WTC11 (cell line): Measurements from ENCODE around the gene FBN2. TPM values are rescaled to one million over a fixed set of nuclear protein-coding genes. Genes with fewer than 3 reads are reported as not detected.

Source experiments
- ATAC-seq: fragments of 200-7000 bp; cut with Tn5 transposase; 2 replicates; pipeline ENCODE4 v1.10.0; 2021; ENCODE audit warnings: mild to moderate bottlenecking, moderate library complexity
- CTCF ChIA-PET: fragments of 300-600 bp; sonication (Branson Sonifier 250); formaldehyde crosslinking; loops from one replicate; lab custom pipeline; 2021; ENCODE audit warnings: antibody characterized with exemption; lab: Charles Lee
- POLR2A ChIA-PET: fragments of 350-600 bp; sonication (Branson Sonifier 250); formaldehyde crosslinking; loops from one replicate; lab custom pipeline; 2021; ENCODE audit warnings: antibody characterized with exemption; lab: Charles Lee
- DNase-seq: peaks from one replicate; pipeline ENCODE4 v3.0.0; 2021; ENCODE audit warnings: low spot score
- H3K27ac Mint-ChIP-seq: 2 replicates; pipeline ENCODE4 v1.8.0; 2021; ENCODE audit warnings: mixed read lengths
- H3K27me3 Mint-ChIP-seq: 2 replicates; pipeline ENCODE4 v1.8.0; 2021; ENCODE audit warnings: low read depth, mild to moderate bottlenecking, moderate library complexity, mixed read lengths
- H3K36me3 Mint-ChIP-seq: 2 replicates; pipeline ENCODE4 v1.8.0; 2021; ENCODE audit warnings: mixed read lengths
- H3K4me1 Mint-ChIP-seq: 2 replicates; pipeline ENCODE4 v1.8.0; 2022; ENCODE audit warnings: mixed read lengths
- H3K4me3 Mint-ChIP-seq: 2 replicates; pipeline ENCODE4 v1.8.0; 2021; ENCODE audit warnings: mild to moderate bottlenecking, moderate library complexity, mixed read lengths
- H3K9me3 Mint-ChIP-seq: 2 replicates; pipeline ENCODE4 v1.8.0; 2021; ENCODE audit warnings: mixed read lengths
- EMX1 ChIP-seq: fragments of 250-450 bp; sonication (Bioruptor Pico); IDR thresholded peaks from 2 replicates; pipeline ENCODE4 v1.8.0; 2021; ENCODE audit warnings: mild to moderate bottlenecking
- FOXK1 ChIP-seq: sonication (generic); formaldehyde crosslinking; IDR thresholded peaks from 2 replicates; pipeline ENCODE4 v1.8.0; 2022; ENCODE audit warnings: mild to moderate bottlenecking, moderate library complexity, missing genetic modification reagents
- GABPB1 ChIP-seq: sonication (generic); formaldehyde crosslinking; IDR thresholded peaks from 2 replicates; pipeline ENCODE4 v1.8.1; 2023; ENCODE audit warnings: mild to moderate bottlenecking, missing genetic modification reagents
- HMGA2 ChIP-seq: fragments of 250-450 bp; sonication (Bioruptor Pico); IDR thresholded peaks from 2 replicates; pipeline ENCODE4 v1.4.0; 2021; ENCODE audit warnings: mild to moderate bottlenecking, moderate library complexity
- JUN ChIP-seq: sonication (generic); formaldehyde crosslinking; IDR thresholded peaks from 2 replicates; pipeline ENCODE4 v1.8.0; 2023; ENCODE audit warnings: mild to moderate bottlenecking, missing genetic modification reagents
- NFATC4 ChIP-seq: fragments of 250-450 bp; sonication (Bioruptor Pico); IDR thresholded peaks from 2 replicates; pipeline ENCODE4 v1.9.0; 2021; ENCODE audit warnings: mild to moderate bottlenecking
- NFE2L1 ChIP-seq: sonication (generic); formaldehyde crosslinking; IDR thresholded peaks from 2 replicates; pipeline ENCODE4 v1.8.1; 2023; ENCODE audit warnings: missing genetic modification reagents
- RORB ChIP-seq: fragments of 250-450 bp; sonication (Bioruptor Pico); IDR thresholded peaks from 2 replicates; pipeline ENCODE4 v1.9.0; 2021; ENCODE audit warnings: mild to moderate bottlenecking
- SMAD3 ChIP-seq: sonication (generic); formaldehyde crosslinking; IDR thresholded peaks from 2 replicates; pipeline ENCODE4 v1.8.0; 2022; ENCODE audit warnings: missing genetic modification reagents, mild to moderate bottlenecking, borderline replicate concordance
- SMAD4 ChIP-seq: sonication (generic); formaldehyde crosslinking; IDR thresholded peaks from 2 replicates; pipeline ENCODE4 v1.8.0; 2022; ENCODE audit warnings: mild to moderate bottlenecking, missing genetic modification reagents
- TCF7 ChIP-seq: sonication (generic); formaldehyde crosslinking; IDR thresholded peaks from 2 replicates; pipeline ENCODE4 v1.8.0; 2022; ENCODE audit warnings: mild to moderate bottlenecking, low read depth, missing genetic modification reagents, moderate library complexity
- TEAD4 ChIP-seq: sonication (generic); formaldehyde crosslinking; IDR thresholded peaks from 2 replicates; pipeline ENCODE4 v1.8.0; 2022; ENCODE audit warnings: mild to moderate bottlenecking, missing genetic modification reagents
- ZNF263 ChIP-seq: sonication (generic); formaldehyde crosslinking; IDR thresholded peaks from 2 replicates; pipeline ENCODE4 v1.8.1; 2022; ENCODE audit warnings: low read depth, mild to moderate bottlenecking, moderate library complexity, missing genetic modification reagents
- ZNF416 ChIP-seq: fragments of 250-450 bp; sonication (Bioruptor Pico); IDR thresholded peaks from 2 replicates; pipeline ENCODE4 v1.9.0; 2021; ENCODE audit warnings: mild to moderate bottlenecking, inconsistent platforms
- total RNA-seq: library from RNA; stranded (reverse); gene quantifications from 3 replicates; pipeline ENCODE4 v1.2.3, GENCODE V29; 2021
- TF ChIP-seq, protein P1 (sequence below): sonication (generic); formaldehyde crosslinking; IDR thresholded peaks from 2 replicates; pipeline ENCODE4 v1.8.0; 2023; ENCODE audit warnings: missing genetic modification reagents, mild to moderate bottlenecking, borderline replicate concordance
- TF ChIP-seq, protein P2 (sequence below): sonication (generic); formaldehyde crosslinking; IDR thresholded peaks from 2 replicates; pipeline ENCODE4 v1.8.1; 2023; ENCODE audit warnings: mild to moderate bottlenecking, moderate library complexity, missing genetic modification reagents
- TF ChIP-seq, protein P3 (sequence below): fragments of 200-600 bp; IDR thresholded peaks from 2 replicates; pipeline ENCODE4 v1.8.0; 2022; ENCODE audit warnings: antibody characterized with exemption
- TF ChIP-seq, protein P4 (sequence below): sonication (generic); formaldehyde crosslinking; IDR thresholded peaks from 2 replicates; pipeline ENCODE4 v1.8.0; 2022; ENCODE audit warnings: missing genetic modification reagents
- TF ChIP-seq, protein P5 (sequence below): sonication (generic); formaldehyde crosslinking; IDR thresholded peaks from 2 replicates; pipeline ENCODE4 v1.8.0; 2022; ENCODE audit warnings: mild to moderate bottlenecking, missing genetic modification reagents
- TF ChIP-seq, protein P6 (sequence below): fragments of 250-450 bp; sonication (Bioruptor Pico); IDR thresholded peaks from 2 replicates; pipeline ENCODE4 v1.8.0; 2021; ENCODE audit warnings: mild to moderate bottlenecking
- TF ChIP-seq, protein P7 (sequence below): sonication (generic); formaldehyde crosslinking; IDR thresholded peaks from 2 replicates; pipeline ENCODE4 v1.8.0; 2022; ENCODE audit warnings: mild to moderate bottlenecking, missing genetic modification reagents

Gene FBN2
- total RNA-seq, 1 experiment from 2014 or later, result 56.7 TPM

DNA sequence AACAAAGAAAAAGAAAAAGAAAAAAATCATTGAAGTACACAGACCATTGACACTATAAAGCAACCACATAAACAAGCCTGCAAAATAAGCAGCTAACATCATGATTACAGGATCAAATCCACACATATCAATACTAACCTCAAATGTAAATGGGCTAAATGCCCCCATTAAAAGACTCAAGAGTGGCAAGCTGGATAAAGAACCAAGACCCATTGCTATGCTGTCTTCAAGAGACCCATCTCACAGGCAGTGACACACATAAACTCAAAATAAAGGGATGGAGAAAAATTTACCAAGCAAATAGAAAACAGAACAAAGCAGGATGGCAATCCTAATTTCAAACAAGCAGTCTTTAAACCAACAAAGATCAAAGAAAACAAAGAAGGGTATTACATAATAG is 15.7 kb upstream of the FBN2 start (continued):
- TF ChIP-seq, protein P1, sequence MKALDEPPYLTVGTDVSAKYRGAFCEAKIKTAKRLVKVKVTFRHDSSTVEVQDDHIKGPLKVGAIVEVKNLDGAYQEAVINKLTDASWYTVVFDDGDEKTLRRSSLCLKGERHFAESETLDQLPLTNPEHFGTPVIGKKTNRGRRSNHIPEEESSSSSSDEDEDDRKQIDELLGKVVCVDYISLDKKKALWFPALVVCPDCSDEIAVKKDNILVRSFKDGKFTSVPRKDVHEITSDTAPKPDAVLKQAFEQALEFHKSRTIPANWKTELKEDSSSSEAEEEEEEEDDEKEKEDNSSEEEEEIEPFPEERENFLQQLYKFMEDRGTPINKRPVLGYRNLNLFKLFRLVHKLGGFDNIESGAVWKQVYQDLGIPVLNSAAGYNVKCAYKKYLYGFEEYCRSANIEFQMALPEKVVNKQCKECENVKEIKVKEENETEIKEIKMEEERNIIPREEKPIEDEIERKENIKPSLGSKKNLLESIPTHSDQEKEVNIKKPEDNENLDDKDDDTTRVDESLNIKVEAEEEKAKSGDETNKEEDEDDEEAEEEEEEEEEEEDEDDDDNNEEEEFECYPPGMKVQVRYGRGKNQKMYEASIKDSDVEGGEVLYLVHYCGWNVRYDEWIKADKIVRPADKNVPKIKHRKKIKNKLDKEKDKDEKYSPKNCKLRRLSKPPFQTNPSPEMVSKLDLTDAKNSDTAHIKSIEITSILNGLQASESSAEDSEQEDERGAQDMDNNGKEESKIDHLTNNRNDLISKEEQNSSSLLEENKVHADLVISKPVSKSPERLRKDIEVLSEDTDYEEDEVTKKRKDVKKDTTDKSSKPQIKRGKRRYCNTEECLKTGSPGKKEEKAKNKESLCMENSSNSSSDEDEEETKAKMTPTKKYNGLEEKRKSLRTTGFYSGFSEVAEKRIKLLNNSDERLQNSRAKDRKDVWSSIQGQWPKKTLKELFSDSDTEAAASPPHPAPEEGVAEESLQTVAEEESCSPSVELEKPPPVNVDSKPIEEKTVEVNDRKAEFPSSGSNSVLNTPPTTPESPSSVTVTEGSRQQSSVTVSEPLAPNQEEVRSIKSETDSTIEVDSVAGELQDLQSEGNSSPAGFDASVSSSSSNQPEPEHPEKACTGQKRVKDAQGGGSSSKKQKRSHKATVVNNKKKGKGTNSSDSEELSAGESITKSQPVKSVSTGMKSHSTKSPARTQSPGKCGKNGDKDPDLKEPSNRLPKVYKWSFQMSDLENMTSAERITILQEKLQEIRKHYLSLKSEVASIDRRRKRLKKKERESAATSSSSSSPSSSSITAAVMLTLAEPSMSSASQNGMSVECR, result no peak
- TF ChIP-seq, protein P2, sequence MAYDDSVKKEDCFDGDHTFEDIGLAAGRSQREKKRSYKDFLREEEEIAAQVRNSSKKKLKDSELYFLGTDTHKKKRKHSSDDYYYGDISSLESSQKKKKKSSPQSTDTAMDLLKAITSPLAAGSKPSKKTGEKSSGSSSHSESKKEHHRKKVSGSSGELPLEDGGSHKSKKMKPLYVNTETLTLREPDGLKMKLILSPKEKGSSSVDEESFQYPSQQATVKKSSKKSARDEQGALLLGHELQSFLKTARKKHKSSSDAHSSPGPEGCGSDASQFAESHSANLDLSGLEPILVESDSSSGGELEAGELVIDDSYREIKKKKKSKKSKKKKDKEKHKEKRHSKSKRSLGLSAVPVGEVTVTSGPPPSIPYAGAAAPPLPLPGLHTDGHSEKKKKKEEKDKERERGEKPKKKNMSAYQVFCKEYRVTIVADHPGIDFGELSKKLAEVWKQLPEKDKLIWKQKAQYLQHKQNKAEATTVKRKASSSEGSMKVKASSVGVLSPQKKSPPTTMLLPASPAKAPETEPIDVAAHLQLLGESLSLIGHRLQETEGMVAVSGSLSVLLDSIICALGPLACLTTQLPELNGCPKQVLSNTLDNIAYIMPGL (CRISPR knock-in tag), result no peak
- TF ChIP-seq, protein P3, sequence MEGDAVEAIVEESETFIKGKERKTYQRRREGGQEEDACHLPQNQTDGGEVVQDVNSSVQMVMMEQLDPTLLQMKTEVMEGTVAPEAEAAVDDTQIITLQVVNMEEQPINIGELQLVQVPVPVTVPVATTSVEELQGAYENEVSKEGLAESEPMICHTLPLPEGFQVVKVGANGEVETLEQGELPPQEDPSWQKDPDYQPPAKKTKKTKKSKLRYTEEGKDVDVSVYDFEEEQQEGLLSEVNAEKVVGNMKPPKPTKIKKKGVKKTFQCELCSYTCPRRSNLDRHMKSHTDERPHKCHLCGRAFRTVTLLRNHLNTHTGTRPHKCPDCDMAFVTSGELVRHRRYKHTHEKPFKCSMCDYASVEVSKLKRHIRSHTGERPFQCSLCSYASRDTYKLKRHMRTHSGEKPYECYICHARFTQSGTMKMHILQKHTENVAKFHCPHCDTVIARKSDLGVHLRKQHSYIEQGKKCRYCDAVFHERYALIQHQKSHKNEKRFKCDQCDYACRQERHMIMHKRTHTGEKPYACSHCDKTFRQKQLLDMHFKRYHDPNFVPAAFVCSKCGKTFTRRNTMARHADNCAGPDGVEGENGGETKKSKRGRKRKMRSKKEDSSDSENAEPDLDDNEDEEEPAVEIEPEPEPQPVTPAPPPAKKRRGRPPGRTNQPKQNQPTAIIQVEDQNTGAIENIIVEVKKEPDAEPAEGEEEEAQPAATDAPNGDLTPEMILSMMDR, result no peak
- TF ChIP-seq FOXK1 (CRISPR knock-in tag) (no peak), TEAD4 (CRISPR knock-in tag) (no peak), ZNF263 (CRISPR knock-in tag) (no peak), SMAD4 (CRISPR knock-in tag) (no peak), TCF7 (CRISPR knock-in tag) (no peak), ZNF416 (CRISPR knock-in tag) (no peak), EMX1 (CRISPR knock-in tag) (no peak), HMGA2 (no peak), JUN (CRISPR knock-in tag) (no peak)
- TF ChIP-seq, protein P4, sequence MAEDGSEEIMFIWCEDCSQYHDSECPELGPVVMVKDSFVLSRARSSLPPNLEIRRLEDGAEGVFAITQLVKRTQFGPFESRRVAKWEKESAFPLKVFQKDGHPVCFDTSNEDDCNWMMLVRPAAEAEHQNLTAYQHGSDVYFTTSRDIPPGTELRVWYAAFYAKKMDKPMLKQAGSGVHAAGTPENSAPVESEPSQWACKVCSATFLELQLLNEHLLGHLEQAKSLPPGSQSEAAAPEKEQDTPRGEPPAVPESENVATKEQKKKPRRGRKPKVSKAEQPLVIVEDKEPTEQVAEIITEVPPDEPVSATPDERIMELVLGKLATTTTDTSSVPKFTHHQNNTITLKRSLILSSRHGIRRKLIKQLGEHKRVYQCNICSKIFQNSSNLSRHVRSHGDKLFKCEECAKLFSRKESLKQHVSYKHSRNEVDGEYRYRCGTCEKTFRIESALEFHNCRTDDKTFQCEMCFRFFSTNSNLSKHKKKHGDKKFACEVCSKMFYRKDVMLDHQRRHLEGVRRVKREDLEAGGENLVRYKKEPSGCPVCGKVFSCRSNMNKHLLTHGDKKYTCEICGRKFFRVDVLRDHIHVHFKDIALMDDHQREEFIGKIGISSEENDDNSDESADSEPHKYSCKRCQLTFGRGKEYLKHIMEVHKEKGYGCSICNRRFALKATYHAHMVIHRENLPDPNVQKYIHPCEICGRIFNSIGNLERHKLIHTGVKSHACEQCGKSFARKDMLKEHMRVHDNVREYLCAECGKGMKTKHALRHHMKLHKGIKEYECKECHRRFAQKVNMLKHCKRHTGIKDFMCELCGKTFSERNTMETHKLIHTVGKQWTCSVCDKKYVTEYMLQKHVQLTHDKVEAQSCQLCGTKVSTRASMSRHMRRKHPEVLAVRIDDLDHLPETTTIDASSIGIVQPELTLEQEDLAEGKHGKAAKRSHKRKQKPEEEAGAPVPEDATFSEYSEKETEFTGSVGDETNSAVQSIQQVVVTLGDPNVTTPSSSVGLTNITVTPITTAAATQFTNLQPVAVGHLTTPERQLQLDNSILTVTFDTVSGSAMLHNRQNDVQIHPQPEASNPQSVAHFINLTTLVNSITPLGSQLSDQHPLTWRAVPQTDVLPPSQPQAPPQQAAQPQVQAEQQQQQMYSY (CRISPR knock-in tag), result no peak
- TF ChIP-seq, protein P5, sequence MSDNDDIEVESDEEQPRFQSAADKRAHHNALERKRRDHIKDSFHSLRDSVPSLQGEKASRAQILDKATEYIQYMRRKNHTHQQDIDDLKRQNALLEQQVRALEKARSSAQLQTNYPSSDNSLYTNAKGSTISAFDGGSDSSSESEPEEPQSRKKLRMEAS (CRISPR knock-in tag), result no peak

DNA sequence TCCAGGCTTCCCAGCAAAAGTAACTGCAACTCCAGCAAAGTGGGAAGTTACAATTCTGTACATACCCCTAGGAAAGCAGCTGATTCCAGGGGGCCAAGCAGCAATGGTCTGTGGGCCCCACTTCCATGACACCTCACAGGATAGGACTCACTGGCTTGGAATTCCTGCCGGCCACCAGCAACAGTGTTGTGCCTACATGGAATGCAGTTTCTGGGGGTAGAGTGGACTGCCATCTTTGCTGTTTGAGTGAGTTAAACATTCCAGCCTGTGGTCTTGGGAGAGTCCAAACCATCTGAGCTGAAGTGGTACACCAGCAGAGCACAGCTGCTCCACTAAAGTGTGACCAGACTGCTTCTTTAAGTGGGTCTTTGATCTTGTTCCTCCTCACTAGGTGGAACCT is 13.4 kb upstream of the FBN2 start:
- Mint-ChIP-seq H3K27me3 (no peaks in the 10 kb centered on the region; the same call in 1 of the 2 replicates), H3K4me1 (peaks cover 8% of the 10 kb centered on the region), H3K36me3 (peaks cover 25% of the 10 kb centered on the region), H3K27ac (no peak overlapping the region), H3K9me3 (peaks cover 29% of the 10 kb centered on the region), H3K4me3 (no peak overlapping the region)
- ChIA-PET CTCF (no interaction called here), POLR2A (no interaction called here)
- DNase-seq (no peak), ATAC-seq (no peak)
- TF ChIP-seq SMAD3 (no peak), GABPB1 (CRISPR knock-in tag) (no peak), NFE2L1 (CRISPR knock-in tag) (no peak), RORB (CRISPR knock-in tag) (no peak), NFATC4 (no peak)
- TF ChIP-seq, protein P6, sequence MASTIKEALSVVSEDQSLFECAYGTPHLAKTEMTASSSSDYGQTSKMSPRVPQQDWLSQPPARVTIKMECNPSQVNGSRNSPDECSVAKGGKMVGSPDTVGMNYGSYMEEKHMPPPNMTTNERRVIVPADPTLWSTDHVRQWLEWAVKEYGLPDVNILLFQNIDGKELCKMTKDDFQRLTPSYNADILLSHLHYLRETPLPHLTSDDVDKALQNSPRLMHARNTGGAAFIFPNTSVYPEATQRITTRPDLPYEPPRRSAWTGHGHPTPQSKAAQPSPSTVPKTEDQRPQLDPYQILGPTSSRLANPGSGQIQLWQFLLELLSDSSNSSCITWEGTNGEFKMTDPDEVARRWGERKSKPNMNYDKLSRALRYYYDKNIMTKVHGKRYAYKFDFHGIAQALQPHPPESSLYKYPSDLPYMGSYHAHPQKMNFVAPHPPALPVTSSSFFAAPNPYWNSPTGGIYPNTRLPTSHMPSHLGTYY (CRISPR knock-in tag), result no peak
- TF ChIP-seq, protein P7, sequence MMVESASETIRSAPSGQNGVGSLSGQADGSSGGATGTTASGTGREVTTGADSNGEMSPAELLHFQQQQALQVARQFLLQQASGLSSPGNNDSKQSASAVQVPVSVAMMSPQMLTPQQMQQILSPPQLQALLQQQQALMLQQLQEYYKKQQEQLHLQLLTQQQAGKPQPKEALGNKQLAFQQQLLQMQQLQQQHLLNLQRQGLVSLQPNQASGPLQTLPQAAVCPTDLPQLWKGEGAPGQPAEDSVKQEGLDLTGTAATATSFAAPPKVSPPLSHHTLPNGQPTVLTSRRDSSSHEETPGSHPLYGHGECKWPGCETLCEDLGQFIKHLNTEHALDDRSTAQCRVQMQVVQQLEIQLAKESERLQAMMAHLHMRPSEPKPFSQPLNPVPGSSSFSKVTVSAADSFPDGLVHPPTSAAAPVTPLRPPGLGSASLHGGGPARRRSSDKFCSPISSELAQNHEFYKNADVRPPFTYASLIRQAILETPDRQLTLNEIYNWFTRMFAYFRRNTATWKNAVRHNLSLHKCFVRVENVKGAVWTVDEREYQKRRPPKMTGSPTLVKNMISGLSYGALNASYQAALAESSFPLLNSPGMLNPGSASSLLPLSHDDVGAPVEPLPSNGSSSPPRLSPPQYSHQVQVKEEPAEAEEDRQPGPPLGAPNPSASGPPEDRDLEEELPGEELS (CRISPR knock-in tag), result no peak
- TF ChIP-seq, protein P3, result no peak
